Ecto neural progenitor cell (in vitro differentiated cells): ENCODE data around the gene ARMC9.
A peak's percentile ranks its signal among the peaks of the same experiment; 100 is the strongest.
"Not testable (repeated sequence)": the region's sequence is repeated elsewhere in the genome, so short reads cannot be mapped to it uniquely, and the experiment has no call there.

Experiments used
- DNase-seq: peaks from one replicate; pipeline ENCODE4 v3.0.0-alpha.2; 2018; ENCODE audit warnings: low spot score

The ARMC9 gene

GRCh38 chr2:231399046-231399852, 200.8 kb downstream of the ARMC9 start:
- peak; percentile 42 for DNase-seq

- DNase-seq: peak; percentile 46
Observed at GRCh38 chr2:231399853-231400680, 201.6 kb downstream of the ARMC9 start.

- DNase-seq: not testable (repeated sequence)
Observed at GRCh38 chr2:231400681-231401080, 202.2 kb downstream of the ARMC9 start.

- DNase-seq: peak; percentile 62
Observed at GRCh38 chr2:231401101-231401500, 202.7 kb downstream of the ARMC9 start.

- DNase-seq: not testable (repeated sequence)
Observed at GRCh38 chr2:231403421-231404182, 205.2 kb downstream of the ARMC9 start.

- DNase-seq: not testable (repeated sequence)
Observed at GRCh38 chr2:231404183-231404578, 205.8 kb downstream of the ARMC9 start.

- not testable (repeated sequence) for DNase-seq
Observed at GRCh38 chr2:231405601-231406367, 207.4 kb downstream of the ARMC9 start.

- DNase-seq: not testable (repeated sequence)
Observed at GRCh38 chr2:231407686-231408085, 209.3 kb downstream of the ARMC9 start.

GRCh38 chr2:231408304-231408703, 209.9 kb downstream of the ARMC9 start:
- DNase-seq: not testable (repeated sequence)

GRCh38 chr2:231409776-231410175, 211.3 kb downstream of the ARMC9 start:
- no peak for DNase-seq

- peak; percentile 52 for DNase-seq
Observed at GRCh38 chr2:231410293-231411004, 212.0 kb downstream of the ARMC9 start.

GRCh38 chr2:231411237-231411636, 212.8 kb downstream of the ARMC9 start:
- DNase-seq: no peak

GRCh38 chr2:231411831-231412617, 213.6 kb downstream of the ARMC9 start:
- peak; percentile 96 for DNase-seq

- DNase-seq: no peak
Observed at GRCh38 chr2:231412618-231412963, 214.2 kb downstream of the ARMC9 start.

GRCh38 chr2:231413456-231413855, 215.0 kb downstream of the ARMC9 start:
- peak; percentile 43 for DNase-seq

GRCh38 chr2:231413921-231414476, 215.6 kb downstream of the ARMC9 start:
- no peak for DNase-seq

- no peak for DNase-seq
Observed at GRCh38 chr2:231415029-231415428, 216.6 kb downstream of the ARMC9 start.

- no peak for DNase-seq
Observed at GRCh38 chr2:231418820-231419640, 220.6 kb downstream of the ARMC9 start.

- no peak for DNase-seq
Observed at GRCh38 chr2:231421051-231421580, 222.7 kb downstream of the ARMC9 start.
